ENCODE results near the gene HARS1. TPM values are rescaled to one million over a fixed set of nuclear protein-coding genes. Genes with fewer than 3 reads are reported as not detected.

HARS1 gene
- total RNA-seq, 1 donor from 2014 or later = 59.3 TPM

Small RNA genes within 50 kb of the gene (small RNA-seq; reads per million reads assigned to genes)
- gene VTRNA1-1 (ENCODE audit: low replicate concordance) (4.4 reads per million, percentile 91 among the genes with 10 or more reads in this experiment), gene VTRNA1-2 (ENCODE audit: low replicate concordance) (not detected), gene VTRNA1-3 (ENCODE audit: low replicate concordance) (not detected)

Other genes with a start within 250 kb of the HARS1 start
- gene EIF4EBP3, start 143.7 kb downstream of the HARS1 start, total RNA-seq = not detected
- 14.3 TPM for gene SRA1, start 133.9 kb downstream of the HARS1 start, total RNA-seq
- gene APBB3, start 126.8 kb downstream of the HARS1 start, total RNA-seq = 26.6 TPM
- gene SLC35A4, start 126.5 kb downstream of the HARS1 start, total RNA-seq = 4.7 TPM
- 4.4 TPM for gene CD14, start 58.2 kb downstream of the HARS1 start, total RNA-seq
- 9.3 TPM for gene TMCO6, start 51.9 kb downstream of the HARS1 start, total RNA-seq
- gene NDUFA2, start 43.7 kb downstream of the HARS1 start, total RNA-seq = 17.9 TPM
- 65.4 TPM for gene IK, start 43.5 kb downstream of the HARS1 start, total RNA-seq
- gene WDR55, start 26.5 kb downstream of the HARS1 start, total RNA-seq = 11.8 TPM
- 0.74 TPM for gene DND1, start 17.8 kb downstream of the HARS1 start, total RNA-seq
- 25.1 TPM for gene HARS2, start 85 bp upstream of the HARS1 start, total RNA-seq
- 53.6 TPM for gene ZMAT2, start 9.1 kb upstream of the HARS1 start, total RNA-seq
- 6.6 TPM for gene PCDHA1, start 94.8 kb upstream of the HARS1 start, total RNA-seq
- 8.4 TPM for gene PCDHA2, start 103.5 kb upstream of the HARS1 start, total RNA-seq
- gene PCDHA3, start 109.7 kb upstream of the HARS1 start, total RNA-seq = 13.0 TPM
- gene PCDHA4, start 115.7 kb upstream of the HARS1 start, total RNA-seq = 15.7 TPM
- gene PCDHA5, start 130.2 kb upstream of the HARS1 start, total RNA-seq = 6.6 TPM
- 11.6 TPM for gene PCDHA6, start 136.6 kb upstream of the HARS1 start, total RNA-seq
- gene PCDHA7, start 142.9 kb upstream of the HARS1 start, total RNA-seq = 8.1 TPM
- 7.6 TPM for gene PCDHA8, start 149.8 kb upstream of the HARS1 start, total RNA-seq
- gene PCDHA9, start 157.0 kb upstream of the HARS1 start, total RNA-seq = 12.3 TPM
- 9.6 TPM for gene PCDHA10, start 164.5 kb upstream of the HARS1 start, total RNA-seq
- 31.7 TPM for gene PCDHA11, start 177.6 kb upstream of the HARS1 start, total RNA-seq
- gene PCDHA12, start 183.9 kb upstream of the HARS1 start, total RNA-seq = 8.6 TPM
- gene PCDHA13, start 190.8 kb upstream of the HARS1 start, total RNA-seq = 24.3 TPM
- 28.3 TPM for gene PCDHAC1, start 234.9 kb upstream of the HARS1 start, total RNA-seq

Measured in temporal lobe (tissue), 2 donors.